Activated CD4-positive, alpha-beta T cell treated with anti-CD3 and anti-CD28 coated beads, Interleukin-2, amount 50 U/mL, for 24 hours (primary cell): ENCODE results near the gene C20orf204.

Experiments
- DNase-seq, 2 donors: peaks; one replicate each; pipeline ENCODE4 v3.0.0-alpha.2; 2020; ENCODE audit warnings: low read depth in 1 of 2, low spot score in 1 of 2

C20orf204 gene

GRCh38 chr20:64070244-64070993, 34.4 kb downstream of the C20orf204 start:
- no peak for DNase-seq

DNA sequence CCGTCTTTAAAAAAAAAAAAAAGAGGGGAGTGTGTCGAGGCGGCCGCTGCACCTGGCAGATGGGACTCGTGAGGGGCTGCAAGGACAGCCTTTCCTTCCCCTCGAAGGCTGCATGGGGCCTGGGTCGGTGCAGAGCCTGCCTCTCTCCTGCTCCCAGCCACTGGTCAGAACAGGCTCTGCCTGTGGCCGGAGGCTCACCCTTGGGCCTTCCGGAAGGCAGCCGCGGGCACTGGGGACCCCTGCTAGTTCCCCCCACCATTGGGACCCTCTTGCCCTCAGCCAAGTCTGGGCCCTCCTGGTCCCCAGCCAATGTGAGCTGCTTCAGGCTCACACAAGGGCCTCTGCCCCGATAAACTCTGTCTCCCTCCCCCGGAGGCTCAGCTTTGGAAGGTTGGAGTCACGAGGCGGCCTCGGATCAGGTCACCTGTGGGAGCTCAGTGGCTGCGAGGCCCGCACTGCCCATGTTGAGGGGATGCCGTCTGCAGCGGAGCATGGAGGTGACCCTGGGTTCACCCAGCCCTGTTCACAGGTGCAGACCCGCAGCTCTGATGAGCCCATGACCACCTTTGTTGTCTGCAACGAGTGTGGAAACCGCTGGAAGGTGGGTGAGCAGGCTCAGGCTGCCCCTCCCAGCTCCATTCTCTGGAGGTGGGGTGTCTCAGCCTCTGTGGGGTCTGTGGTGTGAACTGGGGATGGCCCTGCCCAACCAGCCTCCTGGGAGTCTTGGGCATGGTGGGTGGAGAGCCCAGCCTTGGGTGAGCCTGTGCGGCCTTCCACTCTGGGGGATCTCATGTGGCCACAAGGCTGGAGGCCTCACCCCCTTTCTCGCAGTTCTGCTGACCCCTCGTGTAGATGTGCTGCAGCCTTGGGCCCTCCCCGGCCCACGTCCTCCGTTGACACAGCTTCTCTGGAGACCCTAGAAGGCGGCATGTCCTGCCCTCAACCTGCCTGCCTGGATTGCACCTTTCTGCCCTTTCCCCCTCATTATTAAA, 35.7 kb downstream of the C20orf204 start:
- no peak for DNase-seq

- no peak for DNase-seq
These were observed 36.6 kb downstream of the C20orf204 start for GRCh38 chr20:64072498-64073063.

GRCh38 chr20:64073476-64074183, 37.6 kb downstream of the C20orf204 start:
- no peak for DNase-seq

GRCh38 chr20:64074184-64074789, 38.3 kb downstream of the C20orf204 start:
- no peak for DNase-seq

GRCh38 chr20:64074963-64075362, 39.0 kb downstream of the C20orf204 start:
- DNase-seq, result no peak

DNA sequence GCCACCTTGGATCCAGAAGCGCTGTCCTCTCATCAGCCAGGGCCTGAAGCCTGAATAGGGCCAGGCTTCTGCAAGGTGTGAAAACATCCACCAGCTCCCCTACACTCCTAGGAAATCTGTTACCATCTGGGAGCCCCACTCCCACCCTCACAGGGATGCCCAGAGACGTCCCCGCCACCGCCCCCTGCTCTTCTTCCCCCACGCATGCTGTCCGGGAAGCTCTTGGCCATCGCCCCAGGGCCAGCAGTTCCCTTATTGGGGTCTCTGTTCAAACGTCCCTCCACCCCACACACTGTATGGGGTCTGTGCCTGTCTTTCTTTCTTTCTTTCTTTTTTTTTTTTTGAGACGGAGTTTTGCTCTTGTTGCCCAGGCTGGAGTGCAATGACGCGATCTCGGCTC, 39.6 kb downstream of the C20orf204 start:
- DNase-seq, result no peak

DNA sequence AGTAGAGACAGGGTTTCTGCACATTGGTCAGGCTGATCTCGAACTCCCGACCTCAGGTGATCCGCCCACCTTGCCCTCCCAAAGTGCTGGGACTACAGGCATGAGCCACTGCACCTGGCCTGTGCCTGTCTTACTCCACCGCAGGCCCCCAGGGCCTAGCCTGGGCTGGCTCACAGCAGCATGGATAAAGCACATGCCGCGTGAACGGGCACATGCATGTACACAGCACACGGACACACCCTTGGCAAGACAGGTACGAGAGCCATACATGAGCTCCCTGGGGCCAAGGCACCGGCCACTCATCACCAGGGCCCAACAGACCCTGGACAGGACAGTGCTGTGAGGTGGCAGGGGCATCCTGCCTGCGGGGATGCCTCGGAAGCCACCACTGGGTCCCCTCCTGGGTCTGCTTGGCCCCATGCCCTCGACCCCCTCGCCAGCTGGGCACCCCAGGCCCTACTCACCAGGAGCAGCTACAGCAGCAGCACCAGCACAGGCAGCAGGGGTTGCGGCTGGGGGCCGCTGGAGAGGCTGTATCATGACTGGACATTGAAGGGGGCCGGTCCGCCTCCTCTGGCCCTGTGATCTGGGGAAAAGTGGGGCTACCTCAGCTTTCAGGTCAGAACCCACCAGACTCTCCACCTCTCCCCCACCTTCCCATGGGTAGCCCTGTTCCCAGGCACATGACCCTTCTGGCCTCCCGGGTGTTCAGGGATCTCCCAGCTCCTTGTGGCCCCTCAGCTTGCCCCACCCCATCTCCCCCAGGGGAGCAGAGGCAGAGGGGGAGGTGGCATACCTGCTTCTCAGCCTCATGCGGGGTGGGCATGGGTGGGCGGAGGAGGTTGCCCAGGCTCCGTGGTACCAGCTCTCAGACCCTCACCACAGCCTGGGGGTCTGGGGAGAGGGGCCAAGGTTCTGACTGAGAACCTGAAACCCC, 40.3 kb downstream of the C20orf204 start:
- no peak for DNase-seq

GRCh38 chr20:64077094-64077493, 41.1 kb downstream of the C20orf204 start:
- peak in 1 of 2 donors; percentile 30 for DNase-seq

DNA sequence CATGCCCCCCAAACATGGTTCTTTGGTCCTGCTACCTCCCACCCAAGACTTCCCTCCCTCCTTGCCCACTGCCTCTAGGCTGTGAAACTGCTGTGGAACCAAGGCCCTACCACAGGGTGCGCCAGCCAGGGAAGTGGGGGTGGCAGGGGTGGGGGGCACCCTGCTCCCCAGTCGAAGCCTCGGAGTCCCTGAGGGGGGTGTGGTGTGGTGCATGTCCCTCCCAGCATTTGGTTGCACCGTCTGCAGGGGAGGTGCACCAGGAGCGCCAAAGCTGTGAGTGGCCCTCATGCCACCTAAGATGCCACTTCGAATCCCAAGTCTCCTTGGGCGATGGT, 41.5 kb downstream of the C20orf204 start:
- DNase-seq, result no peak

DNA sequence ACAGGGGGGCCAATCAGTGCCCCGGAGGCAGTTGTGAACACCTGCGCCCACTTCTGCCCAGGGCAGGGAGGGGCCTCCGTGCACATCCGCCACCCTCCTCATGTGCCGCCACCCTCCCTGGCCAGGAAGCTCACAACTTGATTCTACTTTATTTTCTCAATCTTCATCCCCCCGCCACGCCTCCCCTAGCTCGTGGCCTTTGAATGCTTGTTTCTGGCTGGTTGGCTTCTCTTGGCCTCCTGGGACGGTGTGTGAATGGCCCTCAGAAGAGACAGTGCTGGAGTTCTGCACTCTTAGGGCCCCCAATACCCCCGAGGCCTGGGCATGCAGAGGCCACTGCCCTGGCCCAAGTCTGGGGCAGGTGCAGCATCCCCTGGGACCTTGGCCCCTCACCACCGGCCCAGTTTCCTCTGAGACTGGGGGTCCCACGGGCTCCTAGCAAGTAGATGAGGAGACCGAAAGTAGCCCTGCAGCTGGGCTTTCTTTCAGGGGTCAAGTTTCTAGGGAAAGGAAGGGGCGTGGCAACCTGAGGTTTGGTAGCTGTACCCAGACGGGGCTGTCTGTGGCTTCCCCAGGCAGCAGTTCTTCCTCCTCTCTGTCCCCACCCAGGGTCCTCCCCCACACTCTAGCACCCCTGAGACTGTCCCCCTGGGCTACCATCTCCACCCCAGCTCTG, 42.0 kb downstream of the C20orf204 start:
- peak in 1 of 2 donors; percentile 33 for DNase-seq

DNA sequence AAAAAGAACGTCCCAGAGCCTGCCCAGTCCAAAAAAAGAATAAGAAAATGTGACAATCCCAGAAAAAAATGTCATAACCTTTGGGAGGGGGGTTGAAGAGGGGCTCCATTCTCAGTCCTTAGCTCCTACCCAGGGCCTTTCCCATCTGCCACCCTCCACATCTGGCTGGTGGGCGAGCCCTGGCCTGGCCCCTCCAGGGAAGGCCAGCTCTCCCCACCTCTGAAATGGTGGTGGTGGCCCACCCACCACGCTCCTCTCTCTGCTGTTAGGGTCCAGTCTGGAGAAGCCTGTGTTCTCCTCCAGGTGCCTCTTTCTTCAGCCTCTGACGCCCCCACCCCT, 42.9 kb downstream of the C20orf204 start:
- no peak for DNase-seq

GRCh38 chr20:64079273-64080012, 43.5 kb downstream of the C20orf204 start, which contains the start of gene RGS19:
Gene RGS19, minus strand, starts transcription at chr20:64079518. Its CDS starts 2,632 bp downstream, at chr20:64076886.
- peak in 1 of 2 donors; percentile 43 for DNase-seq

- DNase-seq, result no peak
These were observed 44.2 kb downstream of the C20orf204 start, which contains the start of gene OPRL1 for GRCh38 chr20:64080013-64080812. Gene OPRL1, plus strand, starts transcription at chr20:64080082. Its CDS starts 12,639 bp downstream, at chr20:64092721.

- no peak for DNase-seq
These were observed 45.0 kb downstream of the C20orf204 start for GRCh38 chr20:64080813-64081623.

- DNase-seq, result no peak
These were observed 45.6 kb downstream of the C20orf204 start for GRCh38 chr20:64081624-64081964.
